Type B pancreatic cell (in vitro differentiated cells): ENCODE results near the gene COPS9. TPM values are rescaled to one million over a fixed set of nuclear protein-coding genes. Genes with fewer than 3 reads are reported as not detected.

ENCODE experiments used
- DNase-seq: peaks from one replicate; pipeline ENCODE4 v3.0.0; 2021; ENCODE audit warnings: mixed read lengths; ENCODE audit not compliant: unreplicated experiment; ENCODE audit errors: extremely low spot score
- H3K27ac Mint-ChIP-seq: 2 replicates; pipeline ENCODE4 v1.8.0; 2021; ENCODE audit warnings: mild to moderate bottlenecking, mixed read lengths
- H3K27me3 Mint-ChIP-seq: 2 replicates; pipeline ENCODE4 v1.8.0; 2021; ENCODE audit warnings: mixed read lengths
- H3K36me3 Mint-ChIP-seq: 2 replicates; pipeline ENCODE4 v1.8.0; 2021; ENCODE audit warnings: mixed read lengths
- H3K4me1 Mint-ChIP-seq: one replicate; pipeline ENCODE4 v1.8.0; 2021; ENCODE audit warnings: mixed read lengths; ENCODE audit not compliant: unreplicated experiment
- H3K4me3 Mint-ChIP-seq: 2 replicates; pipeline ENCODE4 v1.8.0; 2021; ENCODE audit warnings: mild to moderate bottlenecking, mixed read lengths
- H3K9me3 Mint-ChIP-seq: 2 replicates; pipeline ENCODE4 v1.8.0; 2021; ENCODE audit warnings: mixed read lengths
- CTCF ChIP-seq: fragments of 200-600 bp; sonication (generic); conservative IDR thresholded peaks from 2 replicates; pipeline ENCODE4 v1.5.0; 2021; ENCODE audit warnings: antibody characterized with exemption, mild to moderate bottlenecking
- total RNA-seq: library from RNA; stranded (reverse); gene quantifications from 2 replicates; pipeline ENCODE4 v1.2.1, GENCODE V29; 2021; ENCODE audit warnings: low replicate concordance

Gene COPS9
- total RNA-seq, 1 donor from 2014 or later = 131 TPM

- Mint-ChIP-seq H3K4me3 (no peak overlapping the region), H3K36me3 (no peaks in the 10 kb centered on the region), H3K27ac (no peak overlapping the region), H3K9me3 (peaks cover 7% of the 10 kb centered on the region), H3K27me3 (peaks cover 80% of the 10 kb centered on the region), H3K4me1 (no peaks in the 10 kb centered on the region)
- TF ChIP-seq CTCF = no peak
- DNase-seq = no peak
These were observed 37.8 kb downstream of the COPS9 start for GRCh38 chr2:240098349-240098748.

GRCh38 chr2:240095556-240096523 is 40.3 kb downstream of the COPS9 start:
- peaks cover 14% of the 10 kb centered on the region for H3K9me3 Mint-ChIP-seq
- no peaks in the 10 kb centered on the region for H3K4me1 Mint-ChIP-seq
- no peak overlapping the region for H3K4me3 Mint-ChIP-seq
- peaks cover 79% of the 10 kb centered on the region for H3K27me3 Mint-ChIP-seq
- no peak for TF ChIP-seq CTCF
- H3K27ac Mint-ChIP-seq = no peak overlapping the region
- H3K36me3 Mint-ChIP-seq = no peaks in the 10 kb centered on the region
- DNase-seq = no peak

- TF ChIP-seq CTCF = no peak
- no peaks in the 10 kb centered on the region for H3K4me1 Mint-ChIP-seq
- no peak overlapping the region for H3K4me3 Mint-ChIP-seq
- H3K36me3 Mint-ChIP-seq = no peaks in the 10 kb centered on the region
- H3K27ac Mint-ChIP-seq = no peak overlapping the region
- DNase-seq = no peak
- peaks cover 25% of the 10 kb centered on the region for H3K9me3 Mint-ChIP-seq
- H3K27me3 Mint-ChIP-seq = peaks cover 38% of the 10 kb centered on the region
These were observed 46.8 kb downstream of the COPS9 start for GRCh38 chr2:240089306-240089705.

- DNase-seq = no peak
- Mint-ChIP-seq H3K27me3 (peaks cover 33% of the 10 kb centered on the region), H3K36me3 (no peaks in the 10 kb centered on the region), H3K4me1 (no peaks in the 10 kb centered on the region), H3K9me3 (peaks cover 17% of the 10 kb centered on the region), H3K27ac (no peak overlapping the region), H3K4me3 (no peak overlapping the region)
- no peak for TF ChIP-seq CTCF
These were observed 49.5 kb downstream of the COPS9 start for GRCh38 chr2:240086563-240086962.

Other genes starting within 250 kb of the COPS9 start
- 121 and 136 TPM in 2 replicates for gene NDUFA10, start 111.0 kb downstream of the COPS9 start, total RNA-seq
- not detected in 2 replicates for gene OR6B2, start 105.9 kb downstream of the COPS9 start, total RNA-seq
- not detected in 2 replicates for gene OR6B3, start 82.8 kb downstream of the COPS9 start, total RNA-seq
- not detected in 2 replicates for gene OTOS, start 4.4 kb upstream of the COPS9 start, total RNA-seq